HAP-1 (cell line): ENCODE data around the gene MBNL2.
A peak's percentile ranks its signal among the peaks of the same experiment; 100 is the strongest.

Experiments
- DNase-seq, 2 experiments: peaks; one replicate each; pipeline ENCODE4 v3.0.0-alpha.2; 2016 to 2020; ENCODE audit warnings: low spot score in 2 of 2
- H3K27me3 ChIP-seq: fragments of 250-450 bp; sonication (Bioruptor Pico); 2 replicates; pipeline ENCODE4 v1.5.1; 2020; ENCODE audit warnings: low read depth, mild to moderate bottlenecking, moderate library complexity
- H3K36me3 ChIP-seq: fragments of 250-450 bp; sonication (Bioruptor Pico); replicated peaks from 2 replicates; pipeline ENCODE4 v1.5.1; 2020; ENCODE audit warnings: mild to moderate bottlenecking
- H3K4me1 ChIP-seq: fragments of 250-450 bp; sonication (Bioruptor Pico); 2 replicates; pipeline ENCODE4 v1.5.1; 2020; ENCODE audit warnings: mild to moderate bottlenecking
- H3K4me3 ChIP-seq: fragments of 250-450 bp; sonication (Bioruptor Pico); 2 replicates; pipeline ENCODE4 v1.5.1; 2020; ENCODE audit warnings: mild to moderate bottlenecking, moderate library complexity
- H3K9me3 ChIP-seq: fragments of 250-450 bp; sonication (Bioruptor Pico); 2 replicates; pipeline ENCODE4 v1.5.1; 2020; ENCODE audit warnings: mild to moderate bottlenecking, moderate library complexity
- in situ Hi-C: fragments of 300-500 bp; cut with MboI; formaldehyde crosslinking; loops from 3 replicates; pipeline ENCODE4 v1.14.3; 2020; ENCODE audit warnings: low sequenced_read_pairs, inconsistent platforms, mixed read lengths

Gene MBNL2

DNA sequence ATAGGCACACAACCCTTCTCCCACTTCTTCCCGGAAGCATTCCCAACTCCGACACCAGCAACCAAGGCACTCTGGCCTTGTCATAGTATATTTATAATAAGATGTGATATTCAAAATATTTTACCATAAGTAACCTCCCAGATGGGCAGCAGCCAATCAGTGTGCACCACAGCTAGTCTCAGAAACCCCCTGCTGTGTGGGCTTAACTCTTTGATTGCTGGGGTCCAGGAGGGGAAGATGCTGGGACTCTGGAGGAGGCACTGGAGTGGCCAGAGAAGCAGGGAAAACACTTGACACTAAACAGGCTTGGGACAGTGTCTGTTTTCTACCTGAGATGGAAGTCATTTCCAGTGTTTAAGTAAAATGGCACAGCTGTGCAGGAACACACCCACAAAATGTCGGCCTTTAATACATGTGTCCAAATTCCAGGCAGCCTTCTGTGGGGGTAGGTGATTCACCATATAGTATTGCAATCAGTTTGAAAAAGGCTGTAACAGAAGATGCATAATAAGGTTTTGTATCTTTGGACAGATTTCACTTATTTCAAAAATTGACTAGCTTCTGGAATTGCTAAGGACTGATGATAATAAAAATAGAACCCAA lies 100.7 kb downstream of the MBNL2 start:
- Histone ChIP-seq H3K27me3 (no peaks in the 10 kb centered on the region), H3K4me1 (peaks cover 4% of the 10 kb centered on the region), H3K36me3 (no peaks in the 10 kb centered on the region), H3K4me3 (no peak overlapping the region), H3K9me3 (no peaks in the 10 kb centered on the region)
- in situ Hi-C loops: no loop called here
- no peak for DNase-seq

DNA sequence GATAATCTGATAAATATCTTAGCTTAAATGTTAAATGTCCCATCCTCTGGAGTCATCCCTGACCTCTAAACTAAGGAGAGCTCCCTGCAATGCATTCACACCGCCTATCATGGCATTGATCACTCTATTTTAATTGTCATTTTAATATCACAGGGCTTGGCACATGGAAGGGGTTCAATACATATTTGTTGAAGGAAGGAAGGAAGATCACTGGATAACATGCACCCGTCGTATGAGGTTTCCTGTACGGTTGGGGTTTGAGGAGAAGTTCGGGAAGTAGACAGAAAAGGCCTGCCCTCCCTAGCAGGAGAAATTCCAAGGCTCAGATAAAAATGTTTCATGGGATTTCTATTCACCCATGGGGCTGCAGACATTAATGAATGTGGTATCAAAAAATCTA lies 102.0 kb downstream of the MBNL2 start:
- in situ Hi-C loops: no loop called here
- H3K9me3 ChIP-seq: no peaks in the 10 kb centered on the region
- no peaks in the 10 kb centered on the region for H3K27me3 ChIP-seq
- no peak overlapping the region for H3K4me3 ChIP-seq
- DNase-seq: no peak
- peaks cover 10% of the 10 kb centered on the region for H3K4me1 ChIP-seq
- H3K36me3 ChIP-seq: no peaks in the 10 kb centered on the region

DNA sequence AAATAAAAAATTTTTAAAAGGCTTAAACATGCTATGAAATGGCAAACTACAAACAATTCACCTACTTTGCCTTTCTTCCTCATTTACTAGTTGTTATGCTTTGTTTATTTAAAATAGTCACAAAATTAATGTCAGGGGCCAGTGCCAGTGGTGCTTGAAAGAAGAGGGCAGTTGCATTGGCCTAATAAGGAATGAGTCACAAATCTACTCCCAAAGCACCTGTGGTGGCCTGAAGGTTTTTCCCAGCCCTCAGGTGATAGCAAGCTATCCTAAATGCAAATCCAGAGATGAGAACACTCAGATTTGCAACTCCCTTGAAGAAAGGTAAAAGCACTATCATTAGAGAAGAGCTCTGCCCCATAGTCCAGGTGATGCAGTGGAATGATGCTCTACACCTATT lies 103.6 kb downstream of the MBNL2 start:
- Histone ChIP-seq H3K9me3 (no peaks in the 10 kb centered on the region), H3K4me3 (no peak overlapping the region), H3K4me1 (peaks cover 10% of the 10 kb centered on the region), H3K27me3 (no peaks in the 10 kb centered on the region), H3K36me3 (no peaks in the 10 kb centered on the region)
- in situ Hi-C loops: no loop called here
- DNase-seq: no peak

DNA sequence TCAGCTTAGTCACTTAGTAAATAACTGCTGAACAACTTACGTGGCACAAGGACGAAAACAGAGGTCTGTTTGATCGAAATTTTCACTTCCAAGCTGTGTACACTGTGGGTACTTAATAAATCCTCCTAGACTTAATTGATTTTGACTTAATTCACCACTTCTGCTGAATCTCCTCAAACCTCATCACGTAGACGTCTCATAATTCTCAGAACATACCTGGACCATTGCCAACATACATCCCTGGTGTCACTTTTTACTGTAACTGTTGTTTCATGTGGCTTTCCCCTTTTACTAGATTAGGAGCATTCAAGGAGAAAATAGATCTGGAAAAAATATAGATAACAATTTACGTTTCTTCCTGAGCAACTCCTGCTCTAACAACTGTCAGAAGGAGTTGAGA lies 105.0 kb downstream of the MBNL2 start:
- no peaks in the 10 kb centered on the region for H3K9me3 ChIP-seq
- in situ Hi-C loops: no loop called here
- peaks cover 10% of the 10 kb centered on the region for H3K4me1 ChIP-seq
- H3K36me3 ChIP-seq: no peaks in the 10 kb centered on the region
- H3K4me3 ChIP-seq: no peak overlapping the region
- DNase-seq: no peak
- no peaks in the 10 kb centered on the region for H3K27me3 ChIP-seq

DNA sequence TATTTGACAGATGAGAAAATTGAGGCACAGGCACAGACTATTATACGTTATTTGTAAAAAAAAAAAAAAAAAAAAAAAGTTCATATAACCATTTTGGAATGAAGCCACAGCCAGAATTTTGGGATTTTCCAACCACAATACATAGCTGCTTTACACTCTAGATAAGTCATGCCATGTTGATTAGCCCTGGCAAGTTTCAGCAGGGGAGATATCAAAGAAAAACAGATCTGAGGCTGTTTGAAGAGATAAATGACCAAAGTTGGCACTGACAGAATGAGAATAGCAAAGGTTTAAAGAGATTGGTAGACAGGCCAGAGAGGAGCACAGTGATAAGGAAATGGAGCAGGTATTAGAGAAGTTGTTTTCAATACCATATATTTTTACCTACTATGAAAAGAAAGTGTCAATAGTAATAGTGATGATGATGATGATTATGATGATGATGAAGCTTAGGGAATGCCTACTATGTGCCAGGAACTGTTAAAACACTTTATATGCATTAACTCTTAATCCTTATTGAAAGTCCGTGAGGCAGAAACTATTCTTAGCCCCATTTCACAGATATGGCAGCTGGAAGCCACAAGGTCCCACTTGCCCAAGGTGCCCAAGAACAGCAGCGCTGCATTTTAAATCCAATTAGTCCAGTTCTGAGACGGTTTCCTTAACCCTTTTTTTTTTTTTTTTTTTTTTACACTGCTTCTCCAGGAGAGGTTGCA lies 105.5 kb downstream of the MBNL2 start:
- Histone ChIP-seq H3K27me3 (no peaks in the 10 kb centered on the region), H3K36me3 (no peaks in the 10 kb centered on the region), H3K9me3 (no peaks in the 10 kb centered on the region), H3K4me1 (peaks cover 10% of the 10 kb centered on the region), H3K4me3 (no peak overlapping the region)
- no peak for DNase-seq
- in situ Hi-C loops: no loop called here

DNA sequence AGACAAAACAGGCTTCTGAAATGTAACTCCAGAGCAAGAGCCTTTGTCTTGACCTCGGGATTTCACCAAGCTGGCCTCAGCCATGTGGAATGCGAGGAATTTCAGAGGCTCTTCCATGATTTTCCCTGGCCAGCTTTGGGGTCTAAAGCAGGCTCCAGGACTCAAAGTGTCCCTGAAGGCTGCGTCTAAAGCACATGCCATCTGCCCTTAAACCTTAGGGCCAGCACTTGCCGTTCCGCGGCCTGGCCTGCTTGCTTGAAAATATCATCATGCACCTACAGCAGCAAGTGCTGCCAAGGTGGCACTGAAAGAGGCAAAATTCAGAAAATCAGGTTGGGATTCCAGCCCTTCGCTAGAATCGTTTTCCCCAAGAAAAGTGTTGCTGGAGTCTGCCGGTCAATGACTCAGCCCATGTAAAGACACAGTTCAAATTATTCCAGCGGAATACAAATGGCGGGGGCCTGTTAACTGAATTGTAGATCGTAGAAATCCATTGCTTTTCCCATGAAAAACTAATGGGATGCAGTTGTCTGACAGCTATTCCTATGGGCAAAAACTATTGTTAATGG lies 106.2 kb downstream of the MBNL2 start:
- in situ Hi-C loops: no loop called here
- DNase-seq: peak; percentile 55 to 57
- Histone ChIP-seq H3K36me3 (no peaks in the 10 kb centered on the region), H3K4me3 (no peak overlapping the region), H3K27me3 (no peaks in the 10 kb centered on the region), H3K4me1 (peaks cover 10% of the 10 kb centered on the region), H3K9me3 (no peaks in the 10 kb centered on the region)

DNA sequence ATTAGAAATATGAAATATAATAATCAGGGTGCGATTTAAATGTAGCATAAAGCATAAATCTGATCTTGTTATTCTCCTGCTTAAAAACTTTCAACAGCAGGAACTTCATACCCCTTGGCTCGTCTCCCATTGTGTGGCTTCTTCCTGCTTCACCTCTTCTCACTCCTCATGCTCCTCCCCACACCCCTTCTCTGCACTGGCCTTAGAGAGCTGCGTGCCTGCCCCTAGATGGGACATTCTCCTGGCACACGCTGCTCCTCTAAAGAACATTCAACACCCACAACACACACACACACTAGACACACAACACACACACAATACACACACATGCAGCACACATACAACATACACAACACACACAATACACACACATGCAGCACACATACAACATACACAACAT lies 107.2 kb downstream of the MBNL2 start:
- H3K27me3 ChIP-seq: no peaks in the 10 kb centered on the region
- no peaks in the 10 kb centered on the region for H3K9me3 ChIP-seq
- in situ Hi-C loops: no loop called here
- H3K36me3 ChIP-seq: no peaks in the 10 kb centered on the region
- no peak for DNase-seq
- peaks cover 13% of the 10 kb centered on the region for H3K4me1 ChIP-seq
- H3K4me3 ChIP-seq: no peak overlapping the region

DNA sequence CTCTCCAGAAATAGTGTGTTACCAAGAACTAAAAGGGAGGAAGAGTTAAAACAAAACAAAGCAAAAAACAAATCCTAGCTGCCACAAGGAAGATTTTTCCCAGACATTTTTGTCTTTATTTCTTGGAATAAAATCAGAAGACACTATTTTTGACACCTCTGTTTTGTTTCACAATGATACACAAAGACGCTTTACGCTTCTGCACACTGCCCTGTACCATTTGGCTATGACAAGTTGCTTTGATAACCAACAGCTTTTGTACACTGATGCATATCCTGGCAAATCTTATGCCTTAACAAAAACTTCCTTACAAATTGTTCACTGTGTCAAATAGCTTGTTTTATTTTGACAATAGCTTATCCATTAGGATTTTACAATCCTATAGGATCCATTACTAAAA lies 108.3 kb downstream of the MBNL2 start:
- no peak for DNase-seq
- no peak overlapping the region for H3K4me3 ChIP-seq
- no peaks in the 10 kb centered on the region for H3K27me3 ChIP-seq
- in situ Hi-C loops: no loop called here
- H3K36me3 ChIP-seq: no peaks in the 10 kb centered on the region
- H3K9me3 ChIP-seq: no peaks in the 10 kb centered on the region
- H3K4me1 ChIP-seq: peaks cover 24% of the 10 kb centered on the region

DNA sequence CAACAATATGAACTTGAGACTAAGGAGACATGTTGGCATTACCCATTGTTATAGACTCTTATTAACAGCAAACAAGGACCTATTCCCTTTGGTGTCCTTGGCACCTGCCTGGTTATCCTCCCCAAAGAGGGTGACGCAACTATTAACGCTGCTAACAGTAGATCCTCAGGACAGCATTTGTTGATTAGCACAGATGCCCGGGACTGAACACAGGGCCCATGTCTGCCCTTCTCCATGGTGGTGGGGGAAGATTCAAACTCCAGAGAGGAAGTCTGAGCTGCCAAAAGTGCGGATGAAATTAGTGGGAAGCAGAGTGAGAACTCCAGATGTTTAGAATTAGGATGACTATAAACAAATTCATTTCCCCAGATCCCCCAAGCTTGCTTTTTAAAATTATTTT lies 110.6 kb downstream of the MBNL2 start:
- Histone ChIP-seq H3K4me3 (no peak overlapping the region), H3K4me1 (peaks cover 29% of the 10 kb centered on the region), H3K27me3 (no peaks in the 10 kb centered on the region), H3K36me3 (no peaks in the 10 kb centered on the region), H3K9me3 (no peaks in the 10 kb centered on the region)
- in situ Hi-C loops: no loop called here
- no peak for DNase-seq

DNA sequence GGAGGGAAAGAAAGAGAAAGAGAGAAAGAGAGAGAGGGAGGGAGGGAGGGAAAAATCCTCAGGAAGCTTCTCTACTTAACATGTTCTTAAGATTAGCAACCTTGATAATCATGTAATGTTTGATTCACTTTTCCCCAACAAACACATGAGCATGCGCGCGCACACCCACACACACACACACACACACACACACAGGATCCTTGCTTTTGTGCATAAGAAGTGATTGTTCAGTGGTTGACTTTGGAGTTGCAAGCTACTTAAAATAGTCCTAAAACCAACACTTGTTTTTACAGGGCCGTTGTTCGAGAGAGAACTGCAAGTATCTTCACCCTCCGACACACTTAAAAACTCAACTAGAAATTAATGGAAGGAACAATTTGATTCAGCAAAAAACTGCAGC lies 111.8 kb downstream of the MBNL2 start:
- Histone ChIP-seq H3K4me1 (peaks cover 22% of the 10 kb centered on the region), H3K36me3 (no peaks in the 10 kb centered on the region), H3K27me3 (no peaks in the 10 kb centered on the region), H3K4me3 (no peak overlapping the region), H3K9me3 (no peaks in the 10 kb centered on the region)
- no peak for DNase-seq
- in situ Hi-C loops: no loop called here

DNA sequence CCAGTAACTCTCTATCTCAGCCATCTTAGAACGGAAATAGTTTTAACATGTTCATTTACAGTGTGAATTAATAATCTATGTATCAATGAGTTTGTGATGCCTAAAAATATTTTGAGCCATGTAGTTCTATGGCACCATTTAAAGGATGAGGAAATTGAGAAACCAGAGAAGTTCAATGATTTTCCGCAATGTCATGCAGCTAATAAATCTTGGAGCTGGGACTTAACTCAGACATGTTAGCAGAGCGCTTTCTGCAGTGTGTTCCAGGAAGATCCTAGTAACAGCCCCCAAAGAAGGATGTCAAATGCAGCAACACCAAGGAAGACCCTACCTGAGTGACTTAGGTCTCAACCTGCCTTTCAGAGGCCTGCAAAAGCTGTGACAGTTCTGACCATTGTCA lies 112.6 kb downstream of the MBNL2 start:
- in situ Hi-C loops: no loop called here
- DNase-seq: peak in 1 of 2 experiments; percentile 28
- no peak overlapping the region for H3K4me3 ChIP-seq
- peaks cover 22% of the 10 kb centered on the region for H3K4me1 ChIP-seq
- H3K9me3 ChIP-seq: no peaks in the 10 kb centered on the region
- no peaks in the 10 kb centered on the region for H3K27me3 ChIP-seq
- no peaks in the 10 kb centered on the region for H3K36me3 ChIP-seq

DNA sequence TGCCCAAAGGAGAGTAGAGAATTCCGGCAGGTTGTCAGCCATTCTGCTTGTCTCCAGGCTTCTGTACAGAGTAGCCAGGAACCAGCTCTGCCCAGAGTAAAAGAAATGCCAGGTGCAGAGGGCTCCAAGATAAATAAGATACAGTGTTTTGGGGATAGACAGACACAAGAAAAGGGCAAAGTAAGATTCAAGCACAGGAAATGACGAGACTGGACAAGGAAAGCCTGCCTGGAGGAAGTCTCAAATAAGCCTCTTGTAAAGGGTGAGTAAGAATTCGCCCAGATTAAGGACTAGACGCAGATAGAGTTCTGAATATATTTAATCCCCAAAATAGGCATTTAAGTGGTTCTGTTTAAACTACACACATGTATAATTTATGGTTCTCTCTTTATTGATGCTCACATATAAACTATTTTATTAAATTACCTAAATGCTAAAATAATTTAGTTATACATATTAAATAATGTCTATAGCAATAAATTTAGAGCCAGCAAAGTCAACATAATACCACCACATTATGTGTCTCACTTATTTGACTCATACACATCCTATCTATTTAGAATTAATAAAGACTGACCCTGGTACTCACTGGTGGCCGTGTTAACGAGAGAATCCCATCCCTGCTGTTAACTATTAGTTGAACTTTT lies 113.5 kb downstream of the MBNL2 start:
- Histone ChIP-seq H3K27me3 (no peaks in the 10 kb centered on the region), H3K4me1 (peaks cover 22% of the 10 kb centered on the region), H3K9me3 (no peaks in the 10 kb centered on the region), H3K36me3 (no peaks in the 10 kb centered on the region), H3K4me3 (no peak overlapping the region)
- in situ Hi-C loops: no loop called here
- DNase-seq: peak in 1 of 2 experiments; percentile 35

DNA sequence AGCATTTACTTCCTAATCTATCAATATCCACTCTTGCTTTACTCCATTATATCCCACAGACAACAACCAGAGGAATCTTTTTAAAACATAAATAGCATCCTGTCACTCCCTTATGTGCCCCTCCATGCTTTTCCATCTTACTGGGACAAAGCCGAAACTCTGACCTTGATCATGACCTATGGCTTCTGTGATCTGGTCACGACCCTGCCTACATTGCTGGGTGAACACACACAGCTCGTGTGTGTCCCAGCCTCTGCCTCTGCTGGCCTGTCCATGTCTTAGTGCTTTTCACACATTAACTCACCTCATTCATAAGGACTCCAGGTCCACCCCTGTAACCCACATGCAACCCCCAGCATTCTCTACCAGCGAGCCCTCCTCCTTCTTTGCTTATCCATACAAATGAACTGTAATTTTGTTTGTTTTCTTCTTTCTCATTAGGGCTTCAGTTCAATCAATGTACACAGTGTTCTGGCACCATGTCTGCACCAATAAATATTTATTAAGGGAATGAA lies 115.9 kb downstream of the MBNL2 start:
- in situ Hi-C loops: no loop called here
- H3K4me1 ChIP-seq: peaks cover 22% of the 10 kb centered on the region
- DNase-seq: no peak
- no peak overlapping the region for H3K4me3 ChIP-seq
- H3K36me3 ChIP-seq: no peaks in the 10 kb centered on the region
- no peaks in the 10 kb centered on the region for H3K9me3 ChIP-seq
- no peaks in the 10 kb centered on the region for H3K27me3 ChIP-seq

DNA sequence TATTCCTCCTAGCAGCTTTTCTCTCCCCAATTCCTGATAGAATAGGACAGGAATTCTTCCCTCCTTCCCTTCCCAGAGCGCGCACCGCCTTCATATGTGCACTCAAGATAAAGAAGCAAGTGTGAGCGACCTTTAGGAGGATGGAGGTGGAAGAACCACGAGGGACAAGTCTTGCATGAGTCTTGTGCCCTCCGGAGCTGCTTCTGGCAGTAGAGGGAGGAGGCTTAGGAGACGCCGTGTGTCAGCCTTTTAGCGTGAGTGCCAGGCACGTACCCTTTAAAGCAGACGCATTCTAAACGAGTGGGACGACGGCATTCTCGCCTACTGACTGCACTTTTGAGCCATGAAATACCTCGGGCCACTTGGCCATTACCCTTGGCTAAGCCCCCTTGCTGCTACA lies 116.4 kb downstream of the MBNL2 start:
- no peaks in the 10 kb centered on the region for H3K36me3 ChIP-seq
- H3K4me3 ChIP-seq: no peak overlapping the region
- no peaks in the 10 kb centered on the region for H3K27me3 ChIP-seq
- H3K9me3 ChIP-seq: no peaks in the 10 kb centered on the region
- H3K4me1 ChIP-seq: peaks cover 21% of the 10 kb centered on the region
- DNase-seq: no peak
- in situ Hi-C loops: no loop called here
